Esophagus (tissue), 2 donors: ENCODE measurements around the gene SCUBE3. TPM values are rescaled to one million over a fixed set of nuclear protein-coding genes. Genes with fewer than 3 reads are reported as not detected.

Source experiments
- H3K27ac ChIP-seq, 2 donors: one replicate each; pipeline ENCODE4 v1.5.1; 2013; ENCODE audit warnings: low read depth in 2 of 2, mild to moderate bottlenecking in 2 of 2, inconsistent platforms in 1 of 2, low read length in 1 of 2, moderate library complexity in 1 of 2
- H3K27me3 ChIP-seq, 2 donors: one replicate each; pipeline ENCODE4 v1.6.1; 2013; ENCODE audit warnings: low read length in 2 of 2, control low read depth in 1 of 2, mild to moderate bottlenecking in 1 of 2; ENCODE audit not compliant: insufficient read depth in 2 of 2, control insufficient read depth in 1 of 2
- H3K36me3 ChIP-seq, 2 donors: one replicate each; pipeline ENCODE4 v1.6.1; 2013; ENCODE audit warnings: low read length in 1 of 2; ENCODE audit not compliant: control insufficient read depth in 2 of 2, insufficient read depth in 2 of 2
- H3K4me1 ChIP-seq, 2 donors: one replicate each; pipeline ENCODE4 v1.6.1; 2013; ENCODE audit warnings: low read length in 1 of 2; ENCODE audit not compliant: control insufficient read depth in 2 of 2, insufficient read depth in 2 of 2
- H3K4me3 ChIP-seq, 2 donors: one replicate each; pipeline ENCODE4 v1.5.1; 2013; ENCODE audit warnings: low read length in 2 of 2, mild to moderate bottlenecking in 2 of 2, low read depth in 1 of 2, moderate library complexity in 1 of 2
- H3K9me3 ChIP-seq, 2 donors: one replicate each; pipeline ENCODE4 v1.6.1; 2013; ENCODE audit warnings: mild to moderate bottlenecking in 2 of 2, low read depth in 1 of 2, low read length in 1 of 2, moderate library complexity in 1 of 2; ENCODE audit not compliant: control insufficient read depth in 2 of 2, insufficient read depth in 1 of 2
- WGBS, 2 donors: extraction: QIAGEN DNeasy Blood & Tissue Kit; methylation state at CpG; one replicate each; pipeline ENCODE4 v1.1.7; 2013; 5-methylcytosine and 5-hydroxymethylcytosine counted together
- polyA plus RNA-seq, 2 donors: library from polyadenylated mRNA; stranded (reverse); fragments of 200-250 nt; gene quantifications; one replicate each; pipeline ENCODE4 v1.2.3, GENCODE V29; 2013
- donor health status: healthy with polysubstance abuse.
- donor health status: Bipolar disorder and iron deficiency.

Gene SCUBE3
- polyA plus RNA-seq, 2 donors: 0.12 to 0.14 TPM

DNA sequence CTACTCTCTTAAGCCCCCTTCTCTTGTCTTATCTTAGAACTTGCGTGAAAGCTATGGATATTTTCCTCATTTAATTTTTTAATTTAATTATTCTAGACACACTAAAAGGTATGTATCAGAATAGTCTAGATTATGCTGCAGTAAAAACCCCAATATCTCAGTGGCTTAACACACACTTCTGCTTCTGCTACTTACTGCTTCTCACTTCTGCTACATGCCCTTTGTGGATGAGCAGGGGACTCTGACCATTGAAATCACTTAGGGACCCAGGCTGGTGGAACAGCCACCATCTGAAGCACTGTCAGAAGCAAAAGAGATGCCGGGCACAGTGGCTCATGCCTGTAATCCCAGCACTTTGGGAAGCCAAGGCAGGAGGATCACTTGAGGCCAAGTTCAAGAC lies 27.2 kb upstream of the SCUBE3 start:
- H3K27me3 ChIP-seq: no peaks in the 10 kb centered on the region
- 94 to 98% methylated on average over 2 of the region's 2 CpGs for WGBS, 2 donors
- no peaks in the 10 kb centered on the region for H3K36me3 ChIP-seq
- peaks cover 0 to 14% of the 10 kb centered on the region in 2 donors for H3K4me1 ChIP-seq
- H3K27ac ChIP-seq: no peak overlapping the region
- no peaks in the 10 kb centered on the region for H3K9me3 ChIP-seq
- no peak overlapping the region for H3K4me3 ChIP-seq

DNA sequence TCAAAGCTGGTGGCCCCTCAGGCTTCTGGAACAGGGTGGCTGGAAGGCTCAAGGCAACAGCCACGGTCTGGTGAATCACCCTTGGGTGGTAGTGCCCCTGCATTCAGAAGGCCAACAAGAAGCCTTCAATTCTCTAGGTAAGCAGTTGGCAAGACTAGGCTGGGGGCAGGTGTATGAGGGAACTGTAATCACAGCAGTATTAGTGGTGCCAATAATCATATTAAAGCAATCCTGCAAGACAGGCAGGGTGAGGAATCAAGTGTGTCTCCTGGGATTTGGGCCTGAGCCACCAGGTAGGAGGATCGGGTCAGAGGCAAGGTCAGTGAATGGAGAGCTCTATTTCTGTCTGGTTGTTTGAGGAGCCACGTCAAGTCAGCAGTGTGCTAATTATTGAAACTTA lies 24.9 kb upstream of the SCUBE3 start:
- H3K4me3 ChIP-seq: no peak overlapping the region
- no peak overlapping the region for H3K27ac ChIP-seq
- no peaks in the 10 kb centered on the region for H3K36me3 ChIP-seq
- H3K27me3 ChIP-seq: no peaks in the 10 kb centered on the region
- H3K9me3 ChIP-seq: no peaks in the 10 kb centered on the region
- H3K4me1 ChIP-seq: peaks cover 0 to 6% of the 10 kb centered on the region in 2 donors
- WGBS, 2 donors: 59 to 72% methylated on average over 3 of the region's 3 CpGs

DNA sequence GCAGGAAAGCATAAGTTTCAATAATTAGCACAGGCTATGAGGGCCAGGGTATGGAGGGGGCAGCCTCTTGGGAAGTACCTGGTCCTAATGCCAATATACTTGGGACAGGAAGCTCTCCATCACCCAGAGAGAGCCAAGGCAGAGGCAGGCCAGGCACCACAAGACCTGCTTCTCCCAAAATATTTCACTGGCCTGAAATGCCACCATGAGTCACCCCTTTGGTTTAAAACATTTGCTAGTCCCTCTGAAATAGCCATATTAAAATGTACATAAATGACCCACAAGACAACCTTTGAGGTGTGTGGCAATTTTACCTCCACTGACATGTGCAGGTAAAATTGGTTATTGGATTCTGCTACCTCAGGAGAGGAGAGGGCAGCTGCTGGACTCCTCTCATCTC lies 23.4 kb upstream of the SCUBE3 start:
- Histone ChIP-seq H3K36me3 (no peaks in the 10 kb centered on the region), H3K4me1 (peaks cover 0 to 6% of the 10 kb centered on the region in 2 donors), H3K9me3 (no peaks in the 10 kb centered on the region), H3K27ac (no peak overlapping the region), H3K27me3 (no peaks in the 10 kb centered on the region), H3K4me3 (no peak overlapping the region)

DNA sequence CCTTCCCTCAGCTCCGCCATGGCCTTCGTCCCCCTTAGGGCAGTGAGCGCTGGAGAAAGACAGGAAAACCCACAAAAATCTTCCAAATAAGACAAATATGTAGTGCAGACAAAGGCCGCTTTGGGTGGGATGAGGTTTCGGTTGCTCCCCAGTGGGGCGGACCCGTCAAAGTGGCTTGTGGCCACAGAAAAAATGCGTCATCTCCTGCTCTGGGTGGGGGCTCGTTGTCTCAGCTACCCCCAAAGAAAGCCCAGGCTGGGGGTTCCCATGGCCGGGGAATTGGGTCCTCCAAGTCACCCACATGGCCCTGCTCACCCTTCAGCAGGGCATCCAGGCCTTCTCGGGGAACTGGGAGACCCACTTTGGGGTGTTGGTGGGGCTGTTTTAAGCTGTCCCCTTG lies 21.9 kb upstream of the SCUBE3 start:
- WGBS, 2 donors: 86 to 88% methylated on average over 9 to 11 of the region's 11 CpGs
- Histone ChIP-seq H3K4me1 (peaks cover 0 to 4% of the 10 kb centered on the region in 2 donors), H3K9me3 (no peaks in the 10 kb centered on the region), H3K27me3 (no peaks in the 10 kb centered on the region), H3K36me3 (no peaks in the 10 kb centered on the region), H3K27ac (no peak overlapping the region), H3K4me3 (no peak overlapping the region)

DNA sequence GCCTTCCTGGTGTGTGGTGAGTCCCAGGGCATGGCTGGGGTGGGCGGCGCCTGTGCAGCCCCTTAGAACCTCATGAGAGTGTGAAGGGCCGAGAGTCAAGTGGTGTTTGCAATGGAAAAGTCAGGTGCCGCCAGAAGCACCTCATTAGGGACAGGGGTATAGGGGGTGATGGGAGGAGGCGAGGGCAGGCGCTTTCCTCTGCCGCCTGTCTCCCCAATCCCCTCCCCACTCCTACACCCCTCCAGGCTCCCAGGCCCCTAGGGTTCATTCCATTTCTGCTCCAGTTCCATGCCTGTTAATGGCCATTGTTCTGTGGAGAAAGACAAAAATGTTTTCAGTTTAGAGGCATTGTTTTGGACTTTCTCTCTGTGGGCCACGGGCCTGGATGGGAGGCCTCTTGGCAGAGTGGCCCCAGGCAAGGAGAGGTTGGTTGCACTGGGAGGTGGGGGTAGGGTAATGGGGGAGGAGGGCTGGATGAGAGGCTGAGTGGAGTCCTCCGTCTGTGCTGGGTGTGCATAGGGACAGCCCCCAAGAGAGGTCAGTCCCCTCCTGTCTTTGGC lies 21.4 kb upstream of the SCUBE3 start:
- Histone ChIP-seq H3K27ac (no peak overlapping the region), H3K4me3 (no peak overlapping the region), H3K4me1 (peaks cover 0 to 4% of the 10 kb centered on the region in 2 donors), H3K9me3 (no peaks in the 10 kb centered on the region), H3K27me3 (no peaks in the 10 kb centered on the region), H3K36me3 (no peaks in the 10 kb centered on the region)
- 87 to 88% methylated on average over 9 of the region's 9 CpGs for WGBS, 2 donors

DNA sequence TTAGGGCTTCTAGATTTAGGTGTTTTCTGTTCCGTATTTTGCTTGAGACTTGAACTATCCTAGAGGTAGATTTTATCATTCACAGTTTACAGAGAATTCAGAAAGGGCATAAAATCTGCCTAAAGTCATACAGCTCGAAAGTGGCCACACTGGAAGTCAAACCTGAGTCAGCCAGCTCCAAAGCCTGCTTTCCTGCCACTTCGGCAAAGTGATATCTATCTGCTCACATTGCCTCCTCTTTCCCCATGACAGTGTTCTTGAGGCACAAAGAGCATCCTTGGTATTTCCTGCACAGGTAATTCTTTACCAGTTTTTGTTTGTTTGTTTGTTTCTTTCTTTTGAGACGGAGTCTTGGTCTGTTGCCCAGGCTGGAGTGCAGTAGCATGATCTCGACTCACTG lies 19.4 kb upstream of the SCUBE3 start:
- WGBS, 2 donors: 80 to 87% methylated on average over 5 of the region's 5 CpGs
- no peaks in the 10 kb centered on the region for H3K27me3 ChIP-seq
- no peak overlapping the region for H3K27ac ChIP-seq
- no peaks in the 10 kb centered on the region for H3K4me1 ChIP-seq
- H3K9me3 ChIP-seq: no peaks in the 10 kb centered on the region
- no peak overlapping the region for H3K4me3 ChIP-seq
- H3K36me3 ChIP-seq: no peaks in the 10 kb centered on the region

DNA sequence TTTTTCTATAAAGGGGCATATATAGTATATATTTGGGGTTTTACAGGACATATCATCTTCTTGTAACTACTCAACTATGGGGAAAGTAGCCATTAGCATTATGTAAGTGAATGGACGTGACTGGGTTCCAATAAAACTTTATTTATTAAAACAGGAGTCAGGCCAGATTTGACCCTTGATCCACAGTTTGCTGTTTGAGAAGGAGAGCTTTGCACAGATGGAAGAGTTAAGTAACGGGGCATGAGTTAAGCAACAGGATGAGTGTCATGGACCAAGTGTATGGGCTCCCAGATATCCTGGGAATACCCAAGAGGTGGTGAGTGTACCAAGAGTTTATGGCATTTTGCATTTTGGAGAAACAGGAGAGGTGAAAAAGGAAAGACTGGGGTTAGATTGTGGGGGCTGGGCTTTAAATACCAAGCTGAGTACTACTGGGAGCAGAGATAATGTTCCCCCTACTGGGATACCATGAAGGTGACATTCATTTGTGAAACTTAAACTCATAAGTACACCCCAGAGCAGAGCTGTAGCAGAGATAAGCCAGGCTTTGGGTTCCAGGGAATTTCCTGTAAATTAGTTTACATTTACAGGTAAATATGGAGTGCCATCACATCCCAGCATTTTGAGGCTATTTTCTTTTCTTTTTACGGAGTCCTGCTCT lies 18.5 kb upstream of the SCUBE3 start:
- H3K4me3 ChIP-seq: no peak overlapping the region
- no peaks in the 10 kb centered on the region for H3K4me1 ChIP-seq
- H3K27me3 ChIP-seq: no peaks in the 10 kb centered on the region
- no peak overlapping the region for H3K27ac ChIP-seq
- H3K9me3 ChIP-seq: no peaks in the 10 kb centered on the region
- WGBS, 2 donors: 89 to 90% methylated on average over 3 of the region's 3 CpGs
- H3K36me3 ChIP-seq: no peaks in the 10 kb centered on the region

DNA sequence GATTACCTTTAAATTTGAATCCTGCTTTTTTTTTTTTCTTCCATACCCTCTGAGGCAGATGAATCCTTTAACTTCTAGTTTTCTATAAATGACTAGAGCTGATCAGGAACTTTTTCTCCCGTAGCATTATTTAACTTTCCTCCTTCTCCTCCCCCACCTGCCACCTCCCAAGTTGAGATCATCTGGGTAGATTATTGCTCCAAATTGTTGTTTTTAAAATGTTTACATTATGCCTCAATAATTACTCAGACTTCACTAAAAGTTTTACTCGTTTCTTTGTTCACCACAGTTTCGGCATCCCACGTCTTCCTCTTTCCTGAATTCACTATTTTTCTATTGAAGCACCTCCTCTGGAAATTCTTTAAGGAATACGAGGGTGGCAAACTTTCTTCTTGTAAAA lies 16.6 kb upstream of the SCUBE3 start:
- no peak overlapping the region for H3K4me3 ChIP-seq
- no peaks in the 10 kb centered on the region for H3K4me1 ChIP-seq
- H3K27me3 ChIP-seq: no peaks in the 10 kb centered on the region
- H3K9me3 ChIP-seq: no peaks in the 10 kb centered on the region
- H3K27ac ChIP-seq: no peak overlapping the region
- no peaks in the 10 kb centered on the region for H3K36me3 ChIP-seq
- 61 to 62% methylated on average over 5 of the region's 5 CpGs for WGBS, 2 donors

DNA sequence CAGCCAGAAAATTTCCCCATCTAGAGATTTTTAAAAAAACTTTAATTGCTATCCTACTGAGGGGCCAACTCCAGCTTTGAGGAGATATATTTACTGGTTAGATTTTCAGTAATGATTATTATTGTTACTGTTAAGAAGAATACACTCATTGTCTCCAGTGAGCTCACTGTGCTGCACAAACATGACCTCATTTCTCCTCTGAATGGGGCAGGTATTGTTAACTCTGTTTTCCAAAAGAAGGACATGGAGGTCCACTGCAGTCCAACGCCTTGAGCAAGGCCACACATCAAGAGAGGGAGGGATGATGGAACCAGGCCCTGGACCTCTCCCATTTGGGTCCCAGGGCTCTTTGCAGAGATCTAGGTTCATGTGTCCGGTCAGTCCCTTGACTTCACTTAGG lies 13.9 kb upstream of the SCUBE3 start:
- no peaks in the 10 kb centered on the region for H3K9me3 ChIP-seq
- H3K36me3 ChIP-seq: no peaks in the 10 kb centered on the region
- no peaks in the 10 kb centered on the region for H3K4me1 ChIP-seq
- H3K4me3 ChIP-seq: no peak overlapping the region
- 91% methylated on average over 2 of the region's 2 CpGs for WGBS, 2 donors
- H3K27me3 ChIP-seq: no peaks in the 10 kb centered on the region
- H3K27ac ChIP-seq: no peak overlapping the region

DNA sequence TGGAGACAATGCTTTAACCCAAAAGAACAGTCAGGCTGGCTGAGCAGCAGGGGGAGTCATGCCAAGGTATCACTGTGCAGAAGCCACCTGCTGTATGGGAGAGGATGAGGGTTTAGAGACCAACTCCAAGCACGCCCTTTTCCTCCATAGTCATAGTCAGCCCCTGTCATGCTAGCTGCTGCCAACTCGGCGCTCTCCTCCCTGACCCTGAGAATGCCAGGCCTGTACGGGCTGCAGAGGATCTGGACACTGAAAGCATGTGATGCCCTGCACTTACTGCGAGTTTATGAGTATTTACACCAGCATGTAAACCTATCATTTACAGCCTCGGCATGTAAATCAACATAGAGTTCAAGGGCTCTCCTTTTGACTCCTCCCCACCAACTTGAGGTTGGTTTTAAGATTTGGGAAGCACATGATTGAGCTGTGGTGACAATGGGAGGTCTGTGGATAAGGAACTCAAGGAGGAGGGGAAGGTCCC lies 11.7 kb upstream of the SCUBE3 start:
- Histone ChIP-seq H3K4me1 (no peaks in the 10 kb centered on the region), H3K36me3 (no peaks in the 10 kb centered on the region), H3K27ac (no peak overlapping the region), H3K9me3 (no peaks in the 10 kb centered on the region), H3K27me3 (peaks cover 0 to 3% of the 10 kb centered on the region in 2 donors), H3K4me3 (no peak overlapping the region)
- WGBS, 2 donors: 79 to 80% methylated on average over 6 of the region's 6 CpGs
